ENCODE measurements around the gene POU2AF1.

DNA sequence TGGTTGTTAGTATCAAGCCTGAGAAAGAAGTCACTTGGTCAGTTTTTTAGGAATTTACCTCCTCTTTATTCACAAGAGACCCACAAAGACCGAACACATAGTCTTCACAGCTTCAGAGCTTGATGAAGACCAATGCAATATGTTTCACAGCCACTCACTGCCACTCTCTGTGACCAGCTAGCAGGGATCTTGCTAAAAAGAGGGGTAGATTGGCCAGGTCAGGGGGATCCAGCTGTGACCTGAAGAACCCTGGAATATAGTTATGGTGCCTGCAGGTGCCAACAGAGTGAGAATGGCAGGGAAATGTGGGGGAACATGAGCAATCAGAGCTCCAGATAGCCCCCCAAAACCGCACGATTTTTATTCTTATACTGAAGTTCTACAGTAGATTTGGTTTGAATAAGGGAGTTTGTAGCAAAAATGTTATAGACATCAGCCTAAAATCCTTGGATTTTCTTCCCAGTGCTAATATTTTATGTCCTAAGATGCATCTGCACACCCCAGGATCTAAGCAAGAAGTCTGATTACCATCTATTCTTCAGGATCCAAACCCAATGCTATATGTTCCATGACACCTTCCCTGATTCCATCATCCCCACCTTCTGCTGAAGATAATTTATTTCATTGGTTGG, 8.7 kb downstream of the POU2AF1 start:
- TF ChIP-seq TCF12 (IDR thresholded peaks at IDR 0.05; ENCODE audit: low read depth) (no peak), EP300 (IDR thresholded peaks at IDR 0.05; ENCODE audit: borderline replicate concordance) (no peak), EGR1 (IDR thresholded peaks at IDR 0.05) (no peak), ZBTB7A (IDR thresholded peaks at IDR 0.05; ENCODE audit: low read depth) (no peak), FOXM1 (IDR thresholded peaks at IDR 0.05; ENCODE audit: borderline replicate concordance, low read depth) (no peak), CREB1 (IDR thresholded peaks at IDR 0.05; ENCODE audit: low read depth) (no peak), TAF1 (IDR thresholded peaks at IDR 0.05; ENCODE audit: low read depth) (no peak), CEBPB (IDR thresholded peaks at IDR 0.05) (no peak), TEAD4 (IDR thresholded peaks at IDR 0.05) (no peak), RAD21 (IDR thresholded peaks at IDR 0.05; ENCODE audit: low read depth) (no peak)
- TF ChIP-seq, protein P1, sequence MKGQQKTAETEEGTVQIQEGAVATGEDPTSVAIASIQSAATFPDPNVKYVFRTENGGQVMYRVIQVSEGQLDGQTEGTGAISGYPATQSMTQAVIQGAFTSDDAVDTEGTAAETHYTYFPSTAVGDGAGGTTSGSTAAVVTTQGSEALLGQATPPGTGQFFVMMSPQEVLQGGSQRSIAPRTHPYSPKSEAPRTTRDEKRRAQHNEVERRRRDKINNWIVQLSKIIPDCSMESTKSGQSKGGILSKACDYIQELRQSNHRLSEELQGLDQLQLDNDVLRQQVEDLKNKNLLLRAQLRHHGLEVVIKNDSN (IDR thresholded peaks at IDR 0.05): no peak
